ENCODE data around the gene B3GNT7. TPM values are rescaled to one million over a fixed set of nuclear protein-coding genes. Genes with fewer than 3 reads are reported as not detected.
A peak's percentile ranks its signal among the peaks of the same experiment; 100 is the strongest.
"Not testable (repeated sequence)": the region's sequence is repeated elsewhere in the genome, so short reads cannot be mapped to it uniquely, and the experiment has no call there.

B3GNT7 gene
- total RNA-seq, 1 donor from 2014 or later = 2.8 TPM

- no peak for DNase-seq
Observed at GRCh38 chr2:231386446-231386845, 9.1 kb upstream of the B3GNT7 start.

GRCh38 chr2:231387904-231388724 is 7.4 kb upstream of the B3GNT7 start:
- DNase-seq = peak; percentile 85

- no peak for DNase-seq
Observed at GRCh38 chr2:231388725-231389346, 6.7 kb upstream of the B3GNT7 start.

GRCh38 chr2:231390667-231391066 is 4.8 kb upstream of the B3GNT7 start:
- DNase-seq = no peak

GRCh38 chr2:231391981-231392380 is 3.5 kb upstream of the B3GNT7 start:
- no peak for DNase-seq

- DNase-seq = no peak
Observed at GRCh38 chr2:231392431-231393148, 2.9 kb upstream of the B3GNT7 start.

GRCh38 chr2:231393149-231394131 is 2.1 kb upstream of the B3GNT7 start:
- no peak for DNase-seq

- DNase-seq = no peak
Observed at GRCh38 chr2:231394211-231395141, 1.0 kb upstream of the B3GNT7 start.

- no peak for DNase-seq
Observed at GRCh38 chr2:231396058-231396821, 730 bp downstream of the B3GNT7 start.

GRCh38 chr2:231397011-231397927 is 1.8 kb downstream of the B3GNT7 start:
- DNase-seq = no peak

GRCh38 chr2:231397928-231398294 is 2.4 kb downstream of the B3GNT7 start:
- DNase-seq = no peak

- DNase-seq = no peak
Observed at GRCh38 chr2:231398585-231398984, 3.1 kb downstream of the B3GNT7 start.

- no peak for DNase-seq
Observed at GRCh38 chr2:231399046-231399852, 3.7 kb downstream of the B3GNT7 start.

GRCh38 chr2:231399853-231400680 is 4.6 kb downstream of the B3GNT7 start:
- peak; percentile 35 for DNase-seq

- DNase-seq = not testable (repeated sequence)
Observed at GRCh38 chr2:231400681-231401080, 5.2 kb downstream of the B3GNT7 start.

GRCh38 chr2:231401101-231401500 is 5.6 kb downstream of the B3GNT7 start:
- not testable (repeated sequence) for DNase-seq

All from tongue (tissue), 2 donors.